Measurements from ENCODE around the gene FLNC.

The FLNC gene

DNA sequence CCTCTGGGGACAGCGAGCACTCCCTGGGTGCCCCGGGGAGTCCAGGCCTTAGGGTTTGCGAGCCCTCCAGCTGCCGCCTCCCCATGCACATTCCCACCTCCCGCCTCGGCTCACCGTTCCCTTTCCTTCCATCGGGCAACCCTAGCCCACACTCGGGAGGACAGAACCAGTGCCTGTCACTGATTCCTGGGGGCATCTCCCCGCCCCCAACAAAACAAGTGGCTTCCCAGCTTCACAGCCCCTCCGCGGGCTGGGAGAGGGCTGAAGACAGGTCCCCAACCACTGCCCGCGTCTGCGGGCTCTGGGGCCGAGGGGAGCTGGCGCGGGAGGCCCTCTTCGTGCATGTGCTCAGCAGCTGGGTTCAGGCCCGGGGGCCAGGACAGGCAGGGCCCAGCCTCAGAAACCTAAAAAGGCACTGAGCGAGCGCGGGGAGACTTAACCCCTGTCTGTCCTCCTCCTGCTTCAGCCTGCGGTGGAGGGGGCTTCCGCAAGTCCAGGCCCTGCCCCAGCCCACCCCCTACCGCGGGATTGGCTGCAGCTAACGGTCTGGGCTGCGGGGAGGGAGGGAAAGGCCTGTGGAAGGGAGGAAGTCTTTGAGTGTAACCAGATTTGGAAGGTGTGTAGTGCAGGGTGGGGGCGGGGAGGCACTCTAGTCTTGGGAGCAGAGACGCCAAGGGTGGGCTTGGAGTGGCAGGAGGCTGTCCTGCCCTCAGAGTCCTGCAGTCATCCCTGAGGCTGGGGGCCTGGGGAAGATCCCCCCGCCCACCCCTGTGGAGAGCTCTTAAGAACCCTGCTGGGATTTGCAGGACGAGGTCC, 1.2 kb downstream of the FLNC start:
- DNase-seq (ENCODE audit: low spot score): no peak

DNA sequence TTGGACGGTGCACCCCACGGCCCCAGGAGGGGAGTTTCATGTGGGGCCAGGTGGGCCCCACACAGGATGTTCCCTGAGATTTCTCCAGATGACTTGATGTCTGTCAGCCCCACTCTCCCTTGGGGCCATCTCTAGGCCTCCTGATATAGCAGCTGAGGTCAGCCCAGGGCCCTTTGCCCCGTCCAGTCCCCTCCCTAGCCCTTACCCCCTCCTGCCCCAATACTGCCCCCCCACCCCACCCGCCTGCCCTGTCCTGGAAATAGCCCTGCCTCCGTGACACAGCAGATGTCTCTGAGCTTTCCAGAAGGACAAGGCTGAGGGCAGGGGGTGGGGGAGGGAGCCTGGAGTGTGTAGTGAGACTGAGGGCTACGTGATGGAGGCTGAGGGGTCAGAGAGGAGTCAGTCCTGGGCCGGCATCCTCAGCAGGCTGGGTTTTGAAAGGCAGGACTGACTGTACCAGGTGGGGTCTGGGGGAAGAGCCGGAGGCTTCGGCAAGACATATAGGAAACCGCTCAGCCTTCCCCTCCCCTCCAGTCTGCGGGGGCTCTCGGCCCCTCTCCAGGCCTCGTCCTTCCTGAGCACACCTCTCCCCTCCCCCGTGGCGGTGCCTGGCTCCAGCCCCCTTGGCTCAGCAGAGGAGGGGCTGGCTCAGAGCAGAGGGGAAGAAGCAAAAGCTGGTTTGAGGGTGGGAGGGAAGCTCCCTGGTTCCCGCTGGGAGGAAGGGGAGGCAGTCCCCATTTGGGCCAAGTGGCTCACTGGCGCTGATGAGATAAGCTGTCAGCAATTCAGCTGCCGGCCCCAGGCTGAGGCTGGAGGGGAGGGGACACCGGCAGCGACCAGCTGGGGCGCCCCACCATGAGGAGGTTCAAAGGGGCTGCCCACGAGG, 2.0 kb downstream of the FLNC start:
- DNase-seq (ENCODE audit: low spot score): no peak

DNA sequence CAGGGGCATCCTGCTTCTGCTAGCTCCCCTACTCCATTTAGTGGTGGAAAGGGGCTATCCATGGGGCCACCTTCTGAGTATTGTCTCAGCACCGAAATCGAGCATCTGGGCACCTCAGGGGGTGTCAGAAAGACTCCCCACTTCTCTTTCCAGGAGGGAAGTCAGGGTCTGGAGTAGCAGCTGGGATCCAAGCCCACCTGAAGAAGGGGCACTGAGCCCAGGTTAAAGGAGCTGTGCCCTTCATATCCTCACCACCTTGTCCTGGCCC, 2.6 kb downstream of the FLNC start:
- DNase-seq (ENCODE audit: low spot score): no peak

DNA sequence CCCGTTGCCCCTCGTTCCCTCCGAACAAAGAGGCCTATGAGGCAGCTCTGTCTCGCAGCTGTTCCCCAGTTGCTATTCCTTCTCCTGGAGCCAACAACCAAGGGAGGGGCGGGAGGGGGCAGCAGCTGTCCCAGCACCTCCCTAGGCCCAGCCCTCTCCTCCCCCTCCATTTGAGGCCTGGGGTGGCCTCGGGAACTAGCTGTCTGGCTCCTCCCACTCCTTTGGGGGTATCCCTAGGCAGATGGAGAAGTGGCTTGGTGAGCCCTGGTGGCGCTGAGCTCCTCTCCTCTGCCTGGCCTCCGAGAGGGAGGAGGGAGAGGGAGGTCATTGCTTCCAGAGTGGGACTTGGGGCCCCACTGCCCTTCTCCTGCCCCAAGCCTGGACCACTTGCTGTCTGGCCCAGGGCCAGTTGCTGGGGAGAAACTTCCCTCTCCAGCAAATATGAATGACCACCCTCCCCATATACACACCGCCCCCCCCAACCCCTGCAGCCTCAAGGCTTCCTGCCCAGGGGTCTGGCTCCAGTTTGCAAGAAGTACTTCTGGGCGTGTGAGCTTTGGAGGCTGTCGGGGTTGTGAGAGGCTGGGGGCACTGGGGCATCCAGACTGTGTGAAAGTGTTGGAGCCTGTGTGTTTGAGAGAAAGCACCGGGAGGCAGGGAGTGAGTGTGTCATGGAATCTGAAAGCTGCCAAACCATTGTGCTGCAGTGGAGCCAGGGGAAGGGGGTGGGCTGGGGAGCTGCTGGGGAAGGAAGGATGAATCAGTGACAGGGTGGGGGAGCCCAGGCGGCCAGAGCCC, 3.1 kb downstream of the FLNC start:
- DNase-seq (ENCODE audit: low spot score): no peak

DNA sequence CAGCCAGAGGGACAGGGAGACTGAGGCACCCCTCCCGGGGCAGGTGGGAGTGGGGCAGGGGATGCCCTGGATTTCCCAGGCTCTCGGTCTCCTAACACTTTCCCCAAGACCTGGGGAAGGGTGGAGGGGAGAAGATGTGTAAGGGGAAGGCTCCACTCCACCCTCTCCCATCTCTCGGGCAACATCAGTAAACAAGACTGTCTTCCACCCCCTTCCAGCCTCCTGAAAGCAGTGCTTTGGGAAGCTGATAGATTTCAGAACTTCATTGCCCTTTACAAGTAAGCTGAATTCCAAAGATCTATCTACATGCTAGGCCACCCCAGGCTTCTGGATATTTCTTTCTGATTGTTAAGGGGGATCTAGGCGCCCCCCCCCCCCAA, 3.7 kb downstream of the FLNC start:
- DNase-seq (ENCODE audit: low spot score): no peak

DNA sequence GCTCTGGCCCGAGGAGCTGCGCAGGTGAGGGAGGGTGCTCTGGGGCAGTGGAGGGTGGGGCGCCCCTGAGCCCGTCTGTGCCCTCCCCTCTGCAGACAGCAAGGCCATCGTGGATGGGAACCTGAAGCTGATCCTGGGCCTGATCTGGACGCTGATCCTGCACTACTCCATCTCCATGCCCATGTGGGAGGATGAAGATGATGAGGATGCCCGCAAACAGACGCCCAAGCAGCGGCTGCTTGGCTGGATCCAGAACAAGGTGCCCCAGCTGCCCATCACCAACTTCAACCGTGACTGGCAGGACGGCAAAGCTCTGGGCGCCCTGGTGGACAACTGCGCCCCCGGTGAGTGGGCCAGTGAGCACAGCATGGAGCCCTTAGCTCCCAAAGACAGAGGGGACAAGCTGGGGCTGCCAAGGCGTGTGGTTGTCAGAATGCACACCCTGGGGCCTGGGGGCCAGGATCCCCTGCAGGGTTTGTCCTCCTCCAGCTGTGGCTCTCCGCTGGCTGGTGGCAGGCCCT, 5.1 kb downstream of the FLNC start:
- no peak for DNase-seq (ENCODE audit: low spot score)

DNA sequence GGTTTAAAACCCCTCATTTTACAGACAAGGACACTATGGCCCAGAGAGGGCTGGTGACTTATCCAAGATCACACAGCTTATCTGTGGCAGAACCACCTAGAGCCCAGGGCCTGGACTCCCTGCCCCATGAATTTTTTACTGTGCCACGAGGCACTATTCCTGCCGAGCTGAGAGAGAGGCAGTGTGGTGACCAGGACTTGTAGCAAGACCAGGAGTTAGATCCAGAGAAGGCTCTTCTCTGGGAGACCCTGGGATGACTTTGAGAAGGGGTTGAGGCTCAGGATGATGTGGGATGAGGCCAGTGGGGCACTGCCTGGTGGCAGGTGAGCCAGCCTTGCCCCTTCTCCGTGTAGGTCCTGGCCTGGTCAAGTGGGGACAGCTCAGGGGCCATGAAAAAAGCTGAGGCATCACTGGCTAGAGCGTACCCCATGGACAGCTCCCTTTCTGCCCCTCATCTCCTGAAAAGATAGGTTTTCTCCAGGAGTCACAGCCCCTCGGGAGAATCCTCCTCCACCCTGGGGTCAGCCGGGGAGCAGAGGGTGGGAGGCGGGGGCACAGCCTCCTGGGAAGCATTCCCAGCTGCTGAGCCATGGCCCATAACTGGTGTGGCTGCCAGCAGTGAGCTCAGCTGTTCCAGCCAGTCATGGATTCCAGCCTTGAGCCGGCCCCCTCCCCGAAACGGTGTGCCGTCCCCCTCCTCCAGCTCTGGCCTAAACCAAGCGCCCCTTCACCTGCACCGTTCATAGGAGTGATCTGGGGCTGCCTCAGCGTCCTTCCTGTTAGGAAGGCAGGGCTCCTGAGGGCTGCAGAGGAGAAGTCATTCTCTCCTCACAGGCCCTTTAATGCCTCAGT, 5.8 kb downstream of the FLNC start:
- no peak for DNase-seq (ENCODE audit: low spot score)

DNA sequence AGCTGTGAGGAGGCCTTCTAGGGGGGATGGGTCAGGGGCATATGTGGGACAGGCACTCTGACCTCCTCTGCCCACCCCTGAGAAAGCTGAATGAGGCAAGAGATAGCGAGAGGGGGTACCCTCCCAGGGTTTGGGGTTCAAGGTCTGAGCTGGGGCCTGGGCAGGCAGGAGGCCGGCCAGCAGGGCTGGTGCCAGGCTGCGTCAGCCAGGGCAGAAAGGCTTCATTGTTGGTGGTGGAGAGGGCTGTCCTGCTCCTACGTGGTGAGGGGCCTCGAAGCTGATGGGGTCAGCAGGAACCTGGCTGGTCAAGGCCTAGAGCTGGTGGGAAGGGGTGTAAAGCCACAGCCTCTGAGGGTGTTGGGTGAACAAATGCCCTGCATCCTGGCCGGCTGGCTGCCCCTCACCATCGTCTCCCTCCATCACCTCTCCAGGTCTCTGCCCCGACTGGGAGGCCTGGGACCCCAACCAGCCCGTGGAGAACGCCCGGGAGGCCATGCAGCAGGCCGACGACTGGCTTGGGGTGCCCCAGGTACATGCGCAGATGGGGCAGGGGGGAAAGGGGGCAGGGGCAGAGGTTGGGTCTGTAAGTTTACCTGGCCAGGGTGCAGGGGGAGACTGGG, 6.6 kb downstream of the FLNC start:
- DNase-seq (ENCODE audit: low spot score): no peak

DNA sequence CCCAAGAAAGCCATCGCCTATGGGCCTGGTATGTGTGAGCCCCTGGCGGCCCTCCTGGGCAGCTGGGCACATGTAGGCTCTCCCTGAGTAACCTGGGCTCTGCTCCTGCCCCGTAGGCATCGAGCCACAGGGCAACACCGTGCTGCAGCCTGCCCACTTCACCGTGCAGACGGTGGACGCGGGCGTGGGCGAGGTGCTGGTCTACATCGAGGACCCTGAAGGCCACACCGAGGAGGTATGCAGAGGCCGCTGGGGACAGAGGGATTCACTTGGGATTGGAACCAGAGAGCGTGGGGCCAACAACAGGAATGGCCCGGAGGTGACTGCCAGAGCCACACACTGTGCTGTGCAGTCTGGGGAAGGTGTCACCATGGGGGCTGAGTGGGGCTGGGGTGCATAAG, 7.3 kb downstream of the FLNC start:
- DNase-seq (ENCODE audit: low spot score): no peak

DNA sequence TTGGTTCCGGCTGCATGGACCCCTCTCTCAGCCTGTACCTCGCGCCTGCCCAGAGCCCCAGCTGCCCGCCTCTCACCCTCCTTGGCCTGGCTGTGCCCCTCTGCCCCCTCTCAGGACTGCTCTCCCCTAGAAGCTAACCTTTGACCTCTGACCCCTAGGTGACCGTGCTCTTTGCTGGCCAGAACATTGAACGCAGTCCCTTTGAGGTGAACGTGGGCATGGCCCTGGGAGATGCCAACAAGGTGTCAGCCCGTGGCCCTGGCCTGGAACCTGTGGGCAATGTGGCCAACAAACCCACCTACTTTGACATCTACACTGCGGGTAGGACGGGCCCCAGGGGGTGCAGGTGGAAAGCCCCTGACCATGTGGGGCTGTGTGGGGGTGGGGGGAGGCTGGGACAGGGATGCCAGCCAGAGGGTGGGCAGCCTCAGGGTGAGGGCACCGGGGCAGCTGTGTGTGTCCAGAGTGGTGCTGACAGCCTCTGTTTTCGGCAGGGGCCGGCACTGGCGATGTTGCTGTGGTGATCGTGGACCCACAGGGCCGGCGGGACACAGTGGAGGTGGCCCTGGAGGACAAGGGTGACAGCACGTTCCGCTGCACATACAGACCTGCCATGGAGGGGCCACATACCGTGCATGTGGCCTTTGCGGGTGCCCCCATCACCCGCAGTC, 8.0 kb downstream of the FLNC start:
- no peak for DNase-seq (ENCODE audit: low spot score)

DNA sequence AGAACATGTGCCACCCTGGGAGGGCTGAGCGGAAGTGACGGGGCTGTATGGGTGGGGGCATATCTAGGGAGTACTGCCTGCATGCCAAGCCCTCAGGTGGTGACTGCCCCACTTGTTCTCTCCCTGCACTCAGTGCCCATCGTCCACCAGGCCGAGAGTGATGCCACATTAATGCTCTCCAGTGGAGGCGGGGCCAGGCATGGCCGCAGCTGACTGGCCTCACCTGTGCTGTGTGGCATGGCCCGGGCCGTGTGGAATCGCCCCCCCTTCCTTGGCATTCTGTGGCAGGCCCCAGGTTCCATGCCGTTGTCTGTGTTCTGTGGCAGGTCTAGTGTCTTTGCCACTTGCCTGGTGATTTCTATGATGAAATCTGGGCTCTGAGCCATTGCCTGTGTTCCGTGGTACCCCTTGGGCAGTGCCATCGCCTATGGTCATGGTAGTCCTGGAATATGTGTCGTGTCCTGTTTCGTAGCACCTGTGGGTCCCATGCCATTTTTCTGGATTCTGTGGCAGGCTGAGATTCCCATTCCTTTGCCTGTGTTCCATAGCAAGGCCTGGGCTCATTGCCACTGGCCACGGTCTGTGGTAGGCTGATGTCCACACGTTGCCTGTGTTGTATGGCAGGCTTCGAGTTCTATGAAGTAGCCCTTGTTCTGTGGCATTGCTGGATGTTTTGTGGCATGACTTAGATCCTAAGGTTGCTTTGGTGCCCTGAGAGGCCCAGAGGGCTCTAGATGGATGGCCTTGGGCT, 8.9 kb downstream of the FLNC start:
- DNase-seq (ENCODE audit: low spot score): no peak

DNA sequence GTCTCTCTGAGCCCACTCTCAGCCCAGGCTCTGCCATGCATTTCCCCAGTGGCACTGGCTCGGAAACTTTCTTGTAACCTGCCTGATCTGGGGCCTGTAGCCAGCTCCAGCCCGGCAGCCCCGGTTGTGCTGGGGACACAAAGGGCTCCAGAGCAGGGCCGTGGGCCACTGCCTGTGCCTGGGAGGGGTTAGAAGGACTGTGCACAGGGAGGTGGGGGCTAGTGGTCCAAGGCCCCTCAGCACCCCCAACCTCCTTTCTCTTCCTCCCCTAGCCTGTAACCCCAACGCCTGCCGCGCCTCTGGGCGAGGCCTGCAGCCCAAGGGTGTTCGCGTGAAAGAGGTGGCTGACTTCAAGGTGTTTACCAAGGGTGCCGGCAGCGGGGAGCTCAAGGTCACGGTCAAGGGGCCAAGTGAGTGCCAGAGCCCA, 9.6 kb downstream of the FLNC start:
- no peak for DNase-seq (ENCODE audit: low spot score)

DNA sequence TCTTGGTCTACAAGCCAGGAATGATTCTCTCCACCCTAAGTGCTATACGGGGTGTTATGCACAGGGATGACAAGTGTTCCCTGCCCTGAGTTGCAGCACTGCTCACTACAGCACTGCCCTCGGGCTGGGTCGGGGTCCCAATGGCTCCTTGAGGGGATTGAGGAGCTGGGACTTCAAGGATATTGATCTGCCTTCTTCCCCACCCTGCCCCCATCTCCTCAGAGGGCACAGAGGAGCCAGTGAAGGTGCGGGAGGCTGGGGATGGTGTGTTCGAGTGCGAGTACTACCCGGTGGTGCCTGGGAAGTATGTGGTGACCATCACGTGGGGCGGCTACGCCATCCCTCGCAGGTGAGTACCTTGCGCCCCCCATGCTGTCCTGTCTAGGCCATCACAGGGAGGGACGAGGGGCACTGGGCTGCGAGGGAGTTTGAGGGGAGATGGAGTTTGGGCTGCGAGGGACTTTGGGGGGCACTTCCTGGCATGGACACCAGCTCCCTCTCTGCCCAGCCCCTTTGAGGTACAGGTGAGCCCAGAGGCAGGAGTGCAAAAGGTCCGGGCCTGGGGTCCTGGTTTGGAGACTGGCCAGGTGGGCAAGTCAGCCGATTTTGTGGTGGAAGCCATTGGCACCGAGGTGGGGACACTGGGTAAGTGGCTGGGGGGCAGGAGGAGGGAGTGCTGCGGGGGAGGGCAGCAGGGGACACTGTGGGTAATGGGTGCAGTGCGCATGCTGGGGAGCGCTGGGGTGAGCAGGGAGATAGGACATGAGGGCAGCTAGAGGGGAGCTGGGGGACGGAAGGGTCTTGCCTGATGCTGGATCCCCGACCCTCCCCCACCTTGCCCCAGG, 10.3 kb downstream of the FLNC start:
- no peak for DNase-seq (ENCODE audit: low spot score)

DNA sequence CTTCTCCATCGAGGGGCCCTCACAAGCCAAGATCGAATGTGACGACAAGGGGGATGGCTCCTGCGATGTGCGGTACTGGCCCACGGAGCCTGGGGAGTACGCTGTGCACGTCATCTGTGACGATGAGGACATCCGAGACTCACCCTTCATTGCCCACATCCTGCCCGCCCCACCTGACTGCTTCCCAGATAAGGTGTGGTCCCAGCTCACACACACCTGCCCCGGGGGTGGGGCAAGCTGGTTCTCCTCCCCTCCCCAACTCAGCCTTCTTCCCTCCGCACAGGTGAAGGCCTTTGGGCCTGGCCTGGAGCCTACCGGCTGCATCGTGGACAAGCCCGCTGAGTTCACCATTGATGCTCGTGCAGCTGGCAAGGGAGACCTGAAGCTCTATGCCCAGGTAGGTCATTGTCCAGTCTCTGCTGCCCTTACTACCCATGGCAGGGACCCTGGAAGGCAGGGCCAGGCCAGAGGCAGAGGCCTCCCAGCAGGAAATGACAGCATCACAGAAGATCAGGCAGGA, 11.0 kb downstream of the FLNC start:
- no peak for DNase-seq (ENCODE audit: low spot score)

DNA sequence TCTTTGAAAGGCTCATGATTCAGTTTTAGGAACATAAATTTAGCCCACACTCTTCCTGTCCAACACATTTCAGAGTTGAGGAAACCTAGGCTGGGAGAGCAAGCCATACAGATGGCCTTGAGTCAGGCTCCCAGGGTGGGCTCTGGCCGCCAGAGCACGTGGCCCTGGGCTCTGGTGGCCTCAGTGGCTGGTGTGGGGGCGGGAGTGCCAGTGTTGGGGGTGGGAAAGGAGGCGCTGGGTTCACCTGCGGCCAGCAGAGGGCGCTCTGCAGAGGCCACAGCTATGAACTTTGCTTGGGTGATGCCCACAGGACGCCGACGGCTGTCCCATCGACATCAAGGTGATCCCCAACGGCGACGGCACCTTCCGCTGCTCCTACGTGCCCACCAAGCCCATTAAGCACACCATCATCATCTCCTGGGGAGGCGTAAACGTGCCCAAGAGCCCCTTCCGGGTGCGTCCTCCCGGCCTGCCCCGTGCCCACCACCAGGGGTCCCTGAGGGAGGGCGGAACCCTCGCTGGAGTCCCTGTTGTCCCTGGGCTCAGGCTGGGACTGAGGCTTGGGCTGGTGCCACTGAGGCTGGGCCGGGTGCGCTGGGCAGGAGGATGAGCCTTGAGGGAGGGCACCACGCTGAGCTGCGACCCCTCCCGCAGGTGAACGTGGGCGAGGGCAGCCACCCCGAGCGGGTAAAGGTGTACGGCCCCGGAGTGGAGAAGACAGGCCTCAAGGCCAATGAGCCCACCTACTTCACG, 11.9 kb downstream of the FLNC start:
- DNase-seq (ENCODE audit: low spot score): peak; percentile 96

DNA sequence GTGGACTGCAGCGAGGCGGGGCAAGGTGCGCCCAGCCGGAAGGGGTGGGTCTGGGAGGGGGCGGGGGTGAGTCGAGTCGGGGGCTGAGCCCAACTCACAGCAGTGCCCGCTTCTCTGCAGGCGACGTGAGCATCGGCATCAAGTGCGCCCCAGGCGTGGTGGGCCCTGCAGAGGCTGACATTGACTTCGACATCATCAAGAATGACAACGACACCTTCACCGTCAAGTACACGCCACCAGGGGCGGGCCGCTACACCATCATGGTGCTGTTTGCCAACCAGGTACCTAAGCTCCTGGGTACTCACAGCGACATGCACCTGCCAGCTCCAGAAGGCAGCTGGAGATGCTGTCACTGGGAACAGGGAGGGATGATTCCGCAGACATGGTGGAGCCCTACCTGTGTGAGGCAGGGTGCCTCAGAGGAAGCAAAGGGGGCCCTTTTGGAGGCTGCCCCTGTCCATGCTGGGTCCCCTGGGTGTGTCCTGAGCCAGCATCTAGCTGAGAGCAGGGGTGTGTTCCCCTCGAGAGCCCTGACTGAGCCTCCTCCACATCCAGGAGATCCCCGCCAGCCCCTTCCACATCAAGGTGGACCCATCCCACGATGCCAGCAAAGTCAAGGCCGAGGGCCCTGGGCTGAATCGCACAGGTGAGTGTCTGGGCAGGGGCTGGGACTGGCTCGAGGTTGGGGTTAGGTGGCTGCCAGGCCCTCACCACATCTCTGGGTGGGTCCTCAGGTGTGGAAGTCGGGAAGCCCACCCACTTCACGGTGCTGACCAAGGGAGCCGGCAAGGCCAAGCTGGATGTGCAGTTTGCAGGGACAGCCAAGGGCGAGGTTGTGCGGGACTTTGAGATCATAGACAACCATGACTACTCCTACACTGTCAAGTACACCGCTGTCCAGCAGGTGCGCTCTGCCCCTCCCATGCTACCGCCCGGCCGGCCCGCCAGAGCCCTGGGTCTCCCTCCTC, 12.8 kb downstream of the FLNC start:
- no peak for DNase-seq (ENCODE audit: low spot score)

Measured in HuH-7 (cell line).